NCI-H1105 treated with DMSO at 0.1 percent for 48 hours (cell line): Measurements from ENCODE around the gene DAB2IP.
"Not testable (repeated sequence)": the region's sequence is repeated elsewhere in the genome, so short reads cannot be mapped to it uniquely, and the experiment has no call there.

ENCODE experiments used
- DNase-seq: peaks from one replicate; lab custom pipeline; 2025; lab: John Stamatoyannopoulos, UW

The DAB2IP gene

GRCh38 chr9:121651295-121652020 lies at the start of gene DAB2IP:
Gene DAB2IP (plus strand): TSS chr9:121651634. CDS start chr9:121651776, 142 bp downstream.
- DNase-seq = peak; percentile 45

- no peak for DNase-seq
Measured at GRCh38 chr9:121603028-121603427, 48.4 kb upstream of the DAB2IP start.

- DNase-seq = no peak
Measured at GRCh38 chr9:121604242-121604641, 47.2 kb upstream of the DAB2IP start.

- no peak for DNase-seq
Measured at GRCh38 chr9:121604654-121605053, 46.8 kb upstream of the DAB2IP start.

- DNase-seq = no peak
Measured at GRCh38 chr9:121607434-121608167, 43.8 kb upstream of the DAB2IP start.

- no peak for DNase-seq
Measured at GRCh38 chr9:121608168-121608853, 43.1 kb upstream of the DAB2IP start.

- DNase-seq = no peak
Measured at GRCh38 chr9:121609822-121610637, 41.4 kb upstream of the DAB2IP start.

GRCh38 chr9:121610638-121610953 lies 40.8 kb upstream of the DAB2IP start:
- DNase-seq = no peak

- DNase-seq = no peak
Measured at GRCh38 chr9:121612511-121612998, 38.9 kb upstream of the DAB2IP start.

- no peak for DNase-seq
Measured at GRCh38 chr9:121613009-121613752, 38.3 kb upstream of the DAB2IP start.

GRCh38 chr9:121616123-121616755 lies 35.2 kb upstream of the DAB2IP start:
- DNase-seq = no peak

GRCh38 chr9:121618504-121618903 lies 32.9 kb upstream of the DAB2IP start:
- no peak for DNase-seq

GRCh38 chr9:121618910-121619309 lies 32.5 kb upstream of the DAB2IP start:
- DNase-seq = not testable (repeated sequence)

GRCh38 chr9:121619545-121620324 lies 31.7 kb upstream of the DAB2IP start:
- DNase-seq = no peak

- no peak for DNase-seq
Measured at GRCh38 chr9:121620325-121620673, 31.1 kb upstream of the DAB2IP start.

GRCh38 chr9:121620777-121621449 lies 30.5 kb upstream of the DAB2IP start:
- peak; percentile 23 for DNase-seq

- no peak for DNase-seq
Measured at GRCh38 chr9:121622387-121623203, 28.8 kb upstream of the DAB2IP start.

- not testable (repeated sequence) for DNase-seq
Measured at GRCh38 chr9:121623430-121623829, 28.0 kb upstream of the DAB2IP start.

GRCh38 chr9:121625590-121625989 lies 25.8 kb upstream of the DAB2IP start:
- DNase-seq = no peak
